Epithelial cell of esophagus (primary cell): ENCODE data around the gene RRAS.
A peak's percentile ranks its signal among the peaks of the same experiment; 100 is the strongest.

Experiments
- DNase-seq: peaks from one replicate; pipeline ENCODE4 v3.0.0; 2010; ENCODE audit warnings: low read depth
- H3K4me3 ChIP-seq: 2 replicates; pipeline ENCODE4 v1.5.1; 2011; ENCODE audit warnings: mild to moderate bottlenecking, low read length, control low read depth
- TF ChIP-seq, protein P1 (sequence below): IDR thresholded peaks from 2 replicates; pipeline ENCODE4 v1.5.1; 2011; ENCODE audit warnings: low read depth, mild to moderate bottlenecking, low read length, control low read depth, inconsistent platforms; ENCODE audit not compliant: insufficient read depth; ENCODE audit errors: missing control alignments

The RRAS gene

DNA sequence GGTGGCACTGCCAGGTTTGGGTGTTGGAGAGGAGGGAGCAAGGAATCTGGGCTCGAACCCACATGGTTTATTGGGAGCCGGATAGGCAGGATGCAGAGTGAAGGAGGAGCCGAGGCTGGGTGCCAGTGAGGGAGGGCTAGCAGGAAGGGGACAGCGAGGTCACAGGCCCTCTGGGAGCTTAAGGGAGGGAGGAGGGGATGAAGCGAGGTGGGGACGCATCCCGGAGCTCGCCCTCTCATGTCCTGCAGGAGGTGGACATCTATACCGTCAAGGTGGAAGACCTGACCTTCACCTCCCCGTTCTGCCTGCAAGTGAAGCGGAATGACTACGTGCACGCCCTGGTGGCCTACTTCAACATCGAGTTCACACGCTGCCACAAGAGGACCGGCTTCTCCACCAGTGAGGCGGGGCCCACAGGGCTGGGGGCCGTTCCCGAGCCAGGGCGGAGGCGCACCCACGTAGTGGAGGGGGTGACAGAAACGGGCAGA lies 45.9 kb upstream of the RRAS start:
- TF ChIP-seq, protein P1, sequence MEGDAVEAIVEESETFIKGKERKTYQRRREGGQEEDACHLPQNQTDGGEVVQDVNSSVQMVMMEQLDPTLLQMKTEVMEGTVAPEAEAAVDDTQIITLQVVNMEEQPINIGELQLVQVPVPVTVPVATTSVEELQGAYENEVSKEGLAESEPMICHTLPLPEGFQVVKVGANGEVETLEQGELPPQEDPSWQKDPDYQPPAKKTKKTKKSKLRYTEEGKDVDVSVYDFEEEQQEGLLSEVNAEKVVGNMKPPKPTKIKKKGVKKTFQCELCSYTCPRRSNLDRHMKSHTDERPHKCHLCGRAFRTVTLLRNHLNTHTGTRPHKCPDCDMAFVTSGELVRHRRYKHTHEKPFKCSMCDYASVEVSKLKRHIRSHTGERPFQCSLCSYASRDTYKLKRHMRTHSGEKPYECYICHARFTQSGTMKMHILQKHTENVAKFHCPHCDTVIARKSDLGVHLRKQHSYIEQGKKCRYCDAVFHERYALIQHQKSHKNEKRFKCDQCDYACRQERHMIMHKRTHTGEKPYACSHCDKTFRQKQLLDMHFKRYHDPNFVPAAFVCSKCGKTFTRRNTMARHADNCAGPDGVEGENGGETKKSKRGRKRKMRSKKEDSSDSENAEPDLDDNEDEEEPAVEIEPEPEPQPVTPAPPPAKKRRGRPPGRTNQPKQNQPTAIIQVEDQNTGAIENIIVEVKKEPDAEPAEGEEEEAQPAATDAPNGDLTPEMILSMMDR: no peak
- no peak for DNase-seq
- H3K4me3 ChIP-seq: no peak overlapping the region

DNA sequence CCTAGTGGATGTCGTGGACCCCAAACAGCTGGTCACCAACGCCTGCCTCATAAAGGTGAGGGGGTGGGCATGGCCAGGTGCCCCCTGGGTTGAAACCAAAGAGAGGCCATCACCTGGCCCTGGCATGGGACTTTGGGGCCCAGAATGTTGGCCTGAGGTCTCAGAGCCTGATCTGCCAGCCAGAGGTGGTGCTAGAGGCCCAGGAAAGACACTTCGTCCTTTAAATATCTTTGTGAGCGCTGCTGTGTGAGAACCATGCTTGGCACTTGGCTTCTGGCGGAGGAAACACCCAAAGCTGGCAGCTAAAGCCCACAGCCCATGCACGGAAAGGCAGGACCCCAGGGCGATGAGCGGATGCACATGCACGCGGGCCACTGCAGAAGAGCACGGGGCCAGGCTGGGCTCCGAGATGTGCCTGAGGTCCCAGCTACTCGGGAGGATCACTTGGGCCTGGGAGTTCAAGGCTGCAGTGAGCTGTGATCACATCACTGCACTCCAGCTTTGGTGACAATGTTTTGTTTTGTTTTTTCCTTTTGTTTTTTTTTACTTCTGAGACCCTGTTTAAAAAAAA lies 45.1 kb upstream of the RRAS start:
- no peak overlapping the region for H3K4me3 ChIP-seq
- no peak for DNase-seq
- TF ChIP-seq, protein P1: no peak

DNA sequence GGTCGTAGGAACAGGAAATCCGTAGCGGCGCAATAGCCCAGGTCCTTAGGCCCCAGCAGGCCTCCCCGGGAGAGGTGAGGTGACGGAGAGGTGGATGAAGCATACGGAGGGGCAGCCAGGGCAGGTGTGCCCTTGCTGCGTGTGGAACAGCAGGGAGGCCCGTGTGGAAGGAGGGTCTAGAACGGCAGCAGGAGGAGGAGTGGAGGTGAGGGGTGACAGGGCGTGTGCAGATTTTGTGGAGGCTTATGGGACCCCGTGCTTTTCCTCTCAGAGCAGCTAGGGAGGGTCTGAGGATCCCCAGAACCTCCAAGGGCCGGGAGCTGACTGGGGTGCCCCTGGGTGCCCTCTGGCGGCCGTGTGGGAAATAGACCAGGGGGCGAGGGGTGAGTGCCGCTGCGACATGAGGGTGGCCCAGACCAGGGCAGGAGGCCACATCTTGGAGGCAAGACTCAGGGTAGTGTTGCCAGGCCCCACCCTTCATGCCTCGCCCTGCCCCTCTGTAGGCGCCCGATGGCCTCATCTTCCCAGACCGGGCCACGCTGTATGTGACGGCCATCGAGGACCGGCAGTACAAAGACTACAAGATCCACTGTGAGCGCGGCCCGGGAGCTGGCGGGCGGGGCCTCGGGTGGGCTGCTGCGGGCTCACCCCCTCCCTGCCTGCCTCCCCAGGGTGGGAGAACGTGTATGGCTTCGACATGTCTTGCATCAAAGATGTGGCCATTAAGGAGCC lies 44.5 kb upstream of the RRAS start:
- no peak overlapping the region for H3K4me3 ChIP-seq
- TF ChIP-seq, protein P1: peak; percentile 64
- DNase-seq: no peak

DNA sequence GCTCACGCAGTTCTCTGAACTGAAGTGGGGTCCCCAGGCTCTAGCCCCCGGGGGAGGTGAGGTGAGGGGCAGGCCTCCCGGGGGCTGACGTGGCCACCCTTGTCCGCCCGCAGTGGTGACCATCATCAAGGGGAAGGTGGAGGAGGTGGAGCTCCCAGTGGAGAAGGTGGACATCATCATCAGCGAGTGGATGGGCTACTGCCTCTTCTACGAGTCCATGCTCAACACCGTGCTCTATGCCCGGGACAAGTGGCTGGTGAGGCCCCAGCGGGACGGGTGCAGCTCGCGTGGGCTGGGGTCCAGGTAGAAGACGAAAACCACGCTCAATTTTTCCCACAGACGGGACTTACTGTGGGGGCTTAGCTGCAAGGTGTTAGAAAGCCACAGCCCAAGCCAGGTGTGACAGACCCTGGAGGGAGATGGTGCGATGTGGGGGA lies 43.9 kb upstream of the RRAS start:
- no peak overlapping the region for H3K4me3 ChIP-seq
- TF ChIP-seq, protein P1: no peak
- no peak for DNase-seq

DNA sequence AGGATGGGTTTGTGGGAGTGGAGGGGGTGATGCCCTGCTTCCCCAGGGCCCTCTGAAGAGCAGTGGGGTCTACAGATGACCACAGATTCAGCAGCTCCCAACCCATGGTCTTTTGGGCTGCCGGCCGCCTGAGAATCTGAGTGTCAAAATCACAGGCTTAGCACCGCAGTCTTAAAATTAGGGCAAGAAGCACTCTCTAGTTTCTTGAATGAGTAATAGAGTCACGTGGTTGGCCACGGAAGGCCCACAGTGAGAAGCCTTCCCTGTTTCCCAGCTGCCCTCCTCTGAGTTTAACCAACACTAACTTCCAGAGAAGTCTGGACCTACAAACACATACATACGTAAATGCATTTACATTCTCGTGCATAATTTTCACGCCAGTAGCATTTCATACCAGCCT lies 42.3 kb upstream of the RRAS start:
- DNase-seq: no peak
- H3K4me3 ChIP-seq: no peak overlapping the region
- TF ChIP-seq, protein P1: no peak

DNA sequence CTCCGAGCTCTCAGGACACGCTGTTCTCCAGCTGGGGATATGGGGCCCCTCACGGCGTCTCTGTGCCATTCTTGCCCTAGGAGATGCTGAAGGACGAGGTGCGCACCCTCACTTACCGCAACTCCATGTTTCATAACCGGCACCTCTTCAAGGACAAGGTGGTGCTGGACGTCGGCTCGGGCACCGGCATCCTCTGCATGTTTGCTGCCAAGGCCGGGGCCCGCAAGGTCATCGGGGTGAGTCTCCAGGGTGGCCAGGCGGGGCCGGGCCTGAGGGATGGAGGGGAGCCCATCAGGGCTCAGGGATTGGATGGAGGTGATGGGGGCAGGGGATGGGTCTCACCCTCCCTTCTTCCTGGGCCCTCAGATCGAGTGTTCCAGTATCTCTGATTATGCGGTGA lies 41.9 kb upstream of the RRAS start:
- no peak overlapping the region for H3K4me3 ChIP-seq
- TF ChIP-seq, protein P1: no peak
- no peak for DNase-seq
